LoVo (cell line): ENCODE results near the gene IGDCC3.

ENCODE experiments used
- DNase-seq: peaks from one replicate; pipeline ENCODE4 v3.0.0-alpha.2; 2016; ENCODE audit warnings: low spot score

The IGDCC3 gene

GRCh38 chr15:65290228-65290627, 87.6 kb downstream of the IGDCC3 start:
- DNase-seq: no peak

- DNase-seq: no peak
These were observed 88.4 kb downstream of the IGDCC3 start for GRCh38 chr15:65289261-65289854.

- DNase-seq: no peak
These were observed 90.3 kb downstream of the IGDCC3 start for GRCh38 chr15:65287520-65287855.

- peak; percentile 97 for DNase-seq
These were observed 90.9 kb downstream of the IGDCC3 start, which contains the start of gene PARP16 for GRCh38 chr15:65286704-65287519. Gene PARP16, minus strand, starts transcription at chr15:65286883. Its CDS starts 457 bp downstream, at chr15:65286426.

- peak; percentile 27 for DNase-seq
These were observed 91.6 kb downstream of the IGDCC3 start for GRCh38 chr15:65286069-65286703.

GRCh38 chr15:65285291-65286068, 92.3 kb downstream of the IGDCC3 start:
- DNase-seq: no peak

- no peak for DNase-seq
These were observed 99.3 kb downstream of the IGDCC3 start for GRCh38 chr15:65278480-65278879.
